PFSK-1 (cell line): ENCODE data around the gene RIPK1.
"Not testable (repeated sequence)": the region's sequence is repeated elsewhere in the genome, so short reads cannot be mapped to it uniquely, and the experiment has no call there.

Experiments
- FOXP2 ChIP-seq: optimal IDR thresholded peaks from 2 replicates; pipeline ENCODE3; 2011; ENCODE audit warnings: borderline replicate concordance, control low read depth, inconsistent platforms; ENCODE audit not compliant: insufficient read depth; ENCODE audit errors: extremely low read length, extremely low read depth
- POLR2AphosphoS5 ChIP-seq: IDR thresholded peaks from 2 replicates; pipeline ENCODE4 v1.6.1; 2012; ENCODE audit warnings: low read depth, mild to moderate bottlenecking, control low read depth, low read length, moderate library complexity
- REST ChIP-seq, 2 experiments: IDR thresholded peaks; 2 replicates each; pipeline versions ENCODE4 v1.6.1 to v1.8.0; 2011 to 2012; ENCODE audit warnings: low read depth in 2 of 2, low read length in 2 of 2, control low read depth in 1 of 2, inconsistent platforms in 1 of 2, mild to moderate bottlenecking in 1 of 2, moderate library complexity in 1 of 2; ENCODE audit not compliant: insufficient read depth in 1 of 2
- SIN3A ChIP-seq: IDR thresholded peaks from 2 replicates; pipeline ENCODE4 v1.6.1; 2012; ENCODE audit warnings: mild to moderate bottlenecking, low read length, moderate library complexity, borderline replicate concordance; ENCODE audit not compliant: insufficient read depth
- TAF1 ChIP-seq: IDR thresholded peaks from 2 replicates; pipeline ENCODE4 v1.6.1; 2012; ENCODE audit warnings: low read length, control low read depth, borderline replicate concordance; ENCODE audit not compliant: insufficient read depth

GRCh38 chr6:3156184-3157130, 88.2 kb downstream of the RIPK1 start:
- TF ChIP-seq POLR2AphosphoS5, SIN3A, TAF1, FOXP2: not testable (repeated sequence)
- 0 out of 4 replicates have a peak, but pooled peaks of 1 of the 2 experiments have one; percentile 33 for TF ChIP-seq REST (IDR thresholded peaks at IDR 0.05; ENCODE audit: insufficient read depth in 1 of 2, low read depth in 2 of 2, low read length in 2 of 2)
